22Rv1 (cell line): ENCODE results near the gene AFF2.
"Not testable (repeated sequence)": the region's sequence is repeated elsewhere in the genome, so short reads cannot be mapped to it uniquely, and the experiment has no call there.

Experiments
- H3K27ac ChIP-seq: fragments of 450-650 bp; 2 replicates; pipeline ENCODE4 v1.5.1; 2017
- CTCF ChIP-seq: fragments of 450-650 bp; IDR thresholded peaks from 2 replicates; pipeline ENCODE4 v1.5.1; 2017; ENCODE audit warnings: mild to moderate bottlenecking
- ZFX ChIP-seq: fragments of 450-650 bp; IDR thresholded peaks from 2 replicates; pipeline ENCODE4 v1.6.1; 2017; ENCODE audit warnings: antibody characterized with exemption, borderline replicate concordance

Gene AFF2

DNA sequence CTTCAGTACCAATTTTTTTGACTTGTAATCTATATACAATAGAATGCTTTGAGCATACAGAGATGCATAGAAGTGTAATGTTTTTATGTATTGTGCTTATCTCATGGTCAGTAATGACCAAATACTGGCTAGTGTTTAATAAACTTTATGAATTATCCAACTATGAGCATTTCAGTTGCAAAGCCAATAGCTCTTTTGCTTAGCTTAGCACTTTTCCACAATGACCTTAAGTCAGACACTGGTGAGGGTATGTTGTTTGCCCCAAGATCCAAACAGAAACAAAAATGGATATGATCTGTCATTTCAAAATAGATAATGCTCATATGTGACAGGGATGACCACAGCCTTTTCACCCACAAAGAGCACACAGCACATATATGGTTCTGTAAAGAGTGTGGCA is 393.0 kb downstream of the AFF2 start:
- TF ChIP-seq CTCF = no peak
- no peak for TF ChIP-seq ZFX
- H3K27ac ChIP-seq = no peak overlapping the region

DNA sequence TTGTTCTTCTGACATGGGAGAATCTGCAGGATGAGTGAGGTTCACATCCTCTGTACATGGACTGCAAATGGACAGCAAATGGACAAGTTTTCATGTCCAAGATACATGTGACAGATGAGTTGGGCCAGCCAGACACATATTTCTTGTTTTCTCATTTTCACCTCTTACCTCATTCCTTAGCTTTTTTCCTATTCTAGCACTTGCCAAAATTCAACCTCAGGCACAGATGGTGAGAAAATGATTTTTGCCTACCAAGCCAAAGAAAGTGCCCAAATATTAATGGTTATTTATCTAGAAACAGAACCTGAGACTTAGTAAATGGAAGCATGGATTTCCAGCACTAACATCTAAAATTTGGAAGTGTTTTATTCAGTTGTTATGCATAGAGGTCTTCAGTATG is 402.2 kb downstream of the AFF2 start:
- H3K27ac ChIP-seq = no peak overlapping the region
- no peak for TF ChIP-seq CTCF
- no peak for TF ChIP-seq ZFX

DNA sequence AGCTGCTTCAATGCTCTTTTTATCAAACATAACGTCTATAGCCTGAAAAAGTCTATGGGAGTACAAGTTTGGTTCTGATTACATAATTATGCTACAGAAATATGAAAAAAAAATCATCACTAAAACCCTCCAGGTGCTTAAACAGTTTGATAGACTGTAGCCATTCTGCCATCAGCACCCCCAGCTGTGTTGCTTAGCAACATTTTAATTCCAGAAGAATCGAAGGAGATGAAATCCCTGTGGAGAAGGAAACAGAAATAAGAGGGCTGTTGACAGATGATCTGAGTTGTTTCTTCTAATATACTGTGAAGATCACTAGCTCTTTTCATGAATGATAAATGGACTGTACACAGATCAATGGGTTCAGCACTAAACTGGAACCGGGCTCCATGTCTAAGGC is 402.8 kb downstream of the AFF2 start:
- TF ChIP-seq ZFX = no peak
- no peak overlapping the region for H3K27ac ChIP-seq

GRCh38 chrX:148904421-148905111 is 404.1 kb downstream of the AFF2 start:
- TF ChIP-seq CTCF (no peak), ZFX (no peak)
- no peak overlapping the region for H3K27ac ChIP-seq

DNA sequence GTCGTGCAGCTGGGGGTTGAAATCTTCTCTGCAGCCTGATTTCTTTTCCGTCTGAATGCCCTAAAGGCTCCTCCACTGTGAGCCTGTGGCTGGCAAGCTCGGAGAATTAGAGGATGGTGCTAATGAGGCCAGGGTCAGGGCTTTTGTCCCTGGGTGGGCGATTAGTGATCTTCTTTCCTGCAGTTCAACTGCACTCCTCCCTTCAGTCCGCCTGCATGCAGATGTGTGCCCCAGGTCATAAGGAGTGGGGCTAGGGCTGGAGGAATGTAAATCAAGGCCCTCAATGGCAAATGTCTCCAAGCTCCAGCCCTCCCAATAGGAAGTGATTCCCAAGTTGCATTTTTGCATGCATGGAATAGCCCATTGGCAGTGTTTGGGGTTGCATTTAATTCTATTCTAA is 405.0 kb downstream of the AFF2 start:
- H3K27ac ChIP-seq = no peak overlapping the region
- TF ChIP-seq CTCF = no peak
- TF ChIP-seq ZFX = no peak

GRCh38 chrX:148906628-148907027 is 406.2 kb downstream of the AFF2 start:
- not testable (repeated sequence) for H3K27ac ChIP-seq

DNA sequence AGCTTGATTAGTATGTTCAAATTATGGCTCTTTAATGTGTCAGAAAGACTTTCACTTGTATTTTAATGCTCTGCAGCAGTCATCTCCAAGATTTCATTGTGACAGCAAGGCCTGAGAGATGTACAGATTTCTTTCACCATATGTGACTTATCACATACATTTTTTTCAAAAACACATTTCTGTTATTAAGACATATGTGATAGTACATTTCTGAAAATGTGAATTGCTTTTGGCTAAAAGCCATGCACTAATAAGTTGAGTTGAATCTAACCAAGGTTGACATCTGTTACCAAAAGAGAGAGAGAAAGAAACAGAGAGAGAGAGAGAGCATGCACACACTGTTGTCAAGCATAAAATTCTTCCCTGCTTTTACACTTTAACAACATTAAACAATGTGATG is 409.3 kb downstream of the AFF2 start:
- no peak for TF ChIP-seq ZFX
- TF ChIP-seq CTCF = no peak
- H3K27ac ChIP-seq = no peak overlapping the region

- TF ChIP-seq CTCF (no peak), ZFX (no peak)
- no peak overlapping the region for H3K27ac ChIP-seq
Observed at GRCh38 chrX:148913971-148914370, 413.6 kb downstream of the AFF2 start.
